Endodermal cell (in vitro differentiated cells): ENCODE measurements around the gene LARP1. TPM values are rescaled to one million over a fixed set of nuclear protein-coding genes. Genes with fewer than 3 reads are reported as not detected.

Experiments
- DNase-seq: peaks from one replicate; pipeline ENCODE4 v3.0.0-alpha.2; 2017
- H3K27ac ChIP-seq: 2 replicates; pipeline ENCODE4 v1.5.1; 2013; ENCODE audit warnings: mild to moderate bottlenecking, low read depth, low read length, moderate library complexity
- H3K27me3 ChIP-seq: 2 replicates; pipeline ENCODE4 v1.6.1; 2013; ENCODE audit warnings: mild to moderate bottlenecking, low read length, moderate library complexity; ENCODE audit not compliant: insufficient read depth, control insufficient read depth, poor library complexity, severe bottlenecking
- H3K36me3 ChIP-seq: 2 replicates; pipeline ENCODE4 v1.7.0; 2013; ENCODE audit warnings: mild to moderate bottlenecking, low read length, moderate library complexity; ENCODE audit not compliant: control insufficient read depth, insufficient read depth
- H3K4me1 ChIP-seq: one replicate; pipeline ENCODE4 v1.7.0; 2013; ENCODE audit warnings: low read length; ENCODE audit not compliant: control insufficient read depth, insufficient read depth
- H3K4me3 ChIP-seq: 2 replicates; pipeline ENCODE4 v1.5.1; 2013; ENCODE audit warnings: mild to moderate bottlenecking, low read length, moderate library complexity
- H3K9ac ChIP-seq: 2 replicates; pipeline ENCODE4 v1.6.1; 2013; ENCODE audit warnings: mild to moderate bottlenecking, low read length, moderate library complexity; ENCODE audit not compliant: poor library complexity, severe bottlenecking; ENCODE audit errors: extremely low read depth
- H3K9me3 ChIP-seq: 2 replicates; pipeline ENCODE4 v1.6.1; 2013; ENCODE audit warnings: mild to moderate bottlenecking, low read length, moderate library complexity; ENCODE audit not compliant: control insufficient read depth
- H3K27ac Mint-ChIP-seq: 2 replicates; pipeline ENCODE4 v1.8.0; 2020; ENCODE audit warnings: mixed read lengths
- H3K27me3 Mint-ChIP-seq: 2 replicates; pipeline ENCODE4 v1.8.0; 2021; ENCODE audit warnings: mild to moderate bottlenecking, mixed read lengths; ENCODE audit not compliant: insufficient read depth
- H3K36me3 Mint-ChIP-seq: 2 replicates; pipeline ENCODE4 v1.8.0; 2020; ENCODE audit warnings: low read depth, mixed read lengths
- H3K4me1 Mint-ChIP-seq: 2 replicates; pipeline ENCODE4 v1.8.0; 2020; ENCODE audit warnings: mixed read lengths
- H3K4me3 Mint-ChIP-seq: 2 replicates; pipeline ENCODE4 v1.8.0; 2020; ENCODE audit warnings: mild to moderate bottlenecking, moderate library complexity, mixed read lengths
- H3K9me3 Mint-ChIP-seq: 2 replicates; pipeline ENCODE4 v1.8.0; 2020; ENCODE audit warnings: mild to moderate bottlenecking, mixed read lengths
- WGBS, 2 experiments: methylation state at CpG; one replicate each; pipeline versions ENCODE4 v1.1.5 to v1.1.7; 2013; ENCODE audit warnings: missing lambda C conversion rate in 2 of 2, mixed read lengths in 1 of 2; ENCODE audit not compliant: insufficient coverage in 1 of 2, insufficient read length in 1 of 2; 5-methylcytosine and 5-hydroxymethylcytosine counted together
- total RNA-seq, 2 donors: library from RNA; stranded (reverse); fragmentation: NEBNext Ultra II Directional in 1 of 2; extraction: Animal tissue kit (Norgen Biotek cat#: 25700) in 1 of 2; gene quantifications; 2 replicates in 1 of 2; 3 replicates in 1 of 2; pipeline ENCODE4 v1.2.1, GENCODE V29; 2021
- TF ChIP-seq, protein P1 (sequence below): fragments of 200-600 bp; sonication (generic); conservative IDR thresholded peaks from 2 replicates; pipeline ENCODE4 v1.5.0; 2021; ENCODE audit warnings: antibody characterized with exemption, mild to moderate bottlenecking

Gene LARP1
- total RNA-seq, 2 donors from 2014 or later, result 193 to 273 TPM

- Mint-ChIP-seq H3K27ac (no peak overlapping the region), H3K4me1 (peaks cover 19% of the 10 kb centered on the region)
These were observed 40.0 kb downstream of the LARP1 start for GRCh38 chr5:154795235-154795596.

DNA sequence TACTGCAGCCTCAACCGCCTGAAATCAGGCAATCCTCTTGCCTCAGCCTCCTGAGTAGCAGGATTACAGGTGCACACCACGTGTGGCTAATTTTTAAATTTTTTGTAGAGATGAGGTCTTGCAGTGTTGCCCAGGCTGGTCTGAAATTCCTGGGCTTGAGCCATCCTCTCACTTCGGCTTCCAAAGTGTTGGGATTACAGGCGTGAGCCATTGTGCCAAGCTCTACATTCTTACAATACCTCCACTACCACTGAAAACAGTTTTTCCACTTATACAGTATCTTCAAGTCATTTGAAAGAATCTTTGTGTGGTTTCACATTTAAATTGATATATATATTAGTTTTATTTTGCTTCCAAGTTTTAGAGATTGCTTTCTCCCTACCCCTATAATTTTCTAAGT is 42.6 kb downstream of the LARP1 start:
- Mint-ChIP-seq H3K27ac (no peak overlapping the region), H3K27me3 (no peaks in the 10 kb centered on the region)
- TF ChIP-seq, protein P1, sequence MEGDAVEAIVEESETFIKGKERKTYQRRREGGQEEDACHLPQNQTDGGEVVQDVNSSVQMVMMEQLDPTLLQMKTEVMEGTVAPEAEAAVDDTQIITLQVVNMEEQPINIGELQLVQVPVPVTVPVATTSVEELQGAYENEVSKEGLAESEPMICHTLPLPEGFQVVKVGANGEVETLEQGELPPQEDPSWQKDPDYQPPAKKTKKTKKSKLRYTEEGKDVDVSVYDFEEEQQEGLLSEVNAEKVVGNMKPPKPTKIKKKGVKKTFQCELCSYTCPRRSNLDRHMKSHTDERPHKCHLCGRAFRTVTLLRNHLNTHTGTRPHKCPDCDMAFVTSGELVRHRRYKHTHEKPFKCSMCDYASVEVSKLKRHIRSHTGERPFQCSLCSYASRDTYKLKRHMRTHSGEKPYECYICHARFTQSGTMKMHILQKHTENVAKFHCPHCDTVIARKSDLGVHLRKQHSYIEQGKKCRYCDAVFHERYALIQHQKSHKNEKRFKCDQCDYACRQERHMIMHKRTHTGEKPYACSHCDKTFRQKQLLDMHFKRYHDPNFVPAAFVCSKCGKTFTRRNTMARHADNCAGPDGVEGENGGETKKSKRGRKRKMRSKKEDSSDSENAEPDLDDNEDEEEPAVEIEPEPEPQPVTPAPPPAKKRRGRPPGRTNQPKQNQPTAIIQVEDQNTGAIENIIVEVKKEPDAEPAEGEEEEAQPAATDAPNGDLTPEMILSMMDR, result no peak

More at GRCh38 chr5:154795235-154795596, 40.0 kb downstream of the LARP1 start:
- no peaks in the 10 kb centered on the region for H3K27me3 Mint-ChIP-seq
- Histone ChIP-seq H3K4me3 (no peak overlapping the region), H3K27me3 (no peaks in the 10 kb centered on the region), H3K9ac (no peak overlapping the region), H3K27ac (no peak overlapping the region), H3K4me1 (peaks cover 6% of the 10 kb centered on the region), H3K36me3 (peaks cover 90% of the 10 kb centered on the region), H3K9me3 (no peaks in the 10 kb centered on the region)
- H3K4me3 Mint-ChIP-seq, result no peak overlapping the region
- DNase-seq, result no peak
- 92 to 100% methylated on average over 1 to 3 of the region's 3 CpGs for WGBS, 2 experiments
- H3K36me3 Mint-ChIP-seq, result peaks cover 82% of the 10 kb centered on the region
- no peaks in the 10 kb centered on the region for H3K9me3 Mint-ChIP-seq
- TF ChIP-seq, protein P1, result no peak

GRCh38 chr5:154800582-154800981 is 45.4 kb downstream of the LARP1 start:
- H3K27me3 Mint-ChIP-seq, result no peaks in the 10 kb centered on the region
- Histone ChIP-seq H3K4me3 (no peak overlapping the region), H3K9ac (no peak overlapping the region), H3K27me3 (no peaks in the 10 kb centered on the region), H3K27ac (no peak overlapping the region), H3K4me1 (no peaks in the 10 kb centered on the region), H3K9me3 (no peaks in the 10 kb centered on the region), H3K36me3 (peaks cover 94% of the 10 kb centered on the region)
- H3K4me1 Mint-ChIP-seq, result peaks cover 2% of the 10 kb centered on the region
- no peak overlapping the region for H3K4me3 Mint-ChIP-seq
- H3K27ac Mint-ChIP-seq, result peak overlapping the region; percentile 22
- no peaks in the 10 kb centered on the region for H3K9me3 Mint-ChIP-seq
- H3K36me3 Mint-ChIP-seq, result peaks cover 82% of the 10 kb centered on the region
- no peak for DNase-seq
- TF ChIP-seq, protein P1, result no peak

More for the DNA sequence above, 42.6 kb downstream of the LARP1 start:
- Histone ChIP-seq H3K4me1 (peaks cover 6% of the 10 kb centered on the region), H3K27ac (no peak overlapping the region), H3K27me3 (no peaks in the 10 kb centered on the region), H3K9me3 (no peaks in the 10 kb centered on the region), H3K9ac (no peak overlapping the region), H3K4me3 (no peak overlapping the region), H3K36me3 (peaks cover 94% of the 10 kb centered on the region)
- H3K4me1 Mint-ChIP-seq, result peaks cover 21% of the 10 kb centered on the region
- H3K9me3 Mint-ChIP-seq, result no peaks in the 10 kb centered on the region
- H3K36me3 Mint-ChIP-seq, result peaks cover 83% of the 10 kb centered on the region
- 93 to 100% methylated on average over 1 to 4 of the region's 4 CpGs for WGBS, 2 experiments
- no peak for DNase-seq
- H3K4me3 Mint-ChIP-seq, result no peak overlapping the region
